ENCODE results near the gene PLXDC2. TPM values are rescaled to one million over a fixed set of nuclear protein-coding genes. Genes with fewer than 3 reads are reported as not detected.

PLXDC2 gene
- polyA plus RNA-seq, 1 experiment, result 0.47 TPM

DNA sequence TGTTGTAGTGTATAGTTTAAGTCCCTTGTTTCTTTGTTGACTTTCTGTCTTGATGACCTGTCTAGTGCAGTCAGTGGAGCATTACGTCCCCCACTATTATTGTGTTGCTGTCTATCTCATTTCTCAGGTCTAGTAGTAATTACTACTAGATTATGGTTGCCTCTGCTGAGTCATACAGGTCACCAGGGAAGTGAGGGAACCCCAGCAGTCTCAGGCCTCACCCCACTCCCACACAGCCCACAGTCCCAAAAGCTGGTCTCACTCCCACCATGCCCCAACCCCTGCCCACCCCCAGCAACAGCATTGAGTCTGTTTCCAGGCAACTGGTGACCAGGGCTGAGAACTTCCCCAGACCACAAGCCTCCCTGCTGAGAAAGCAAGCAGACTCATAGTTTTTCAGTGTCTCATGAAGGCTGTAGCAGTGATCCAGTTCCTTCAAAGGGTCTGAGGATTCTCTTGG lies 88.0 kb downstream of the PLXDC2 start:
- Histone ChIP-seq H3K27me3 (ENCODE audit: control insufficient read depth, insufficient read depth, low read length) (no peaks in the 10 kb centered on the region), H3K4me3 (ENCODE audit: low read depth, low read length) (no peak overlapping the region), H3K36me3 (ENCODE audit: control insufficient read depth, insufficient read depth, low read length) (no peaks in the 10 kb centered on the region)
- CTCF ChIA-PET, result no interaction called here
- POLR2A ChIA-PET, result no interaction called here
- DNase-seq (ENCODE audit: low read depth), result no peak
- TF ChIP-seq, protein P1, sequence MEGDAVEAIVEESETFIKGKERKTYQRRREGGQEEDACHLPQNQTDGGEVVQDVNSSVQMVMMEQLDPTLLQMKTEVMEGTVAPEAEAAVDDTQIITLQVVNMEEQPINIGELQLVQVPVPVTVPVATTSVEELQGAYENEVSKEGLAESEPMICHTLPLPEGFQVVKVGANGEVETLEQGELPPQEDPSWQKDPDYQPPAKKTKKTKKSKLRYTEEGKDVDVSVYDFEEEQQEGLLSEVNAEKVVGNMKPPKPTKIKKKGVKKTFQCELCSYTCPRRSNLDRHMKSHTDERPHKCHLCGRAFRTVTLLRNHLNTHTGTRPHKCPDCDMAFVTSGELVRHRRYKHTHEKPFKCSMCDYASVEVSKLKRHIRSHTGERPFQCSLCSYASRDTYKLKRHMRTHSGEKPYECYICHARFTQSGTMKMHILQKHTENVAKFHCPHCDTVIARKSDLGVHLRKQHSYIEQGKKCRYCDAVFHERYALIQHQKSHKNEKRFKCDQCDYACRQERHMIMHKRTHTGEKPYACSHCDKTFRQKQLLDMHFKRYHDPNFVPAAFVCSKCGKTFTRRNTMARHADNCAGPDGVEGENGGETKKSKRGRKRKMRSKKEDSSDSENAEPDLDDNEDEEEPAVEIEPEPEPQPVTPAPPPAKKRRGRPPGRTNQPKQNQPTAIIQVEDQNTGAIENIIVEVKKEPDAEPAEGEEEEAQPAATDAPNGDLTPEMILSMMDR (IDR thresholded peaks at IDR 0.05; ENCODE audit: insufficient read depth, low read depth, low read length), result no peak

DNA sequence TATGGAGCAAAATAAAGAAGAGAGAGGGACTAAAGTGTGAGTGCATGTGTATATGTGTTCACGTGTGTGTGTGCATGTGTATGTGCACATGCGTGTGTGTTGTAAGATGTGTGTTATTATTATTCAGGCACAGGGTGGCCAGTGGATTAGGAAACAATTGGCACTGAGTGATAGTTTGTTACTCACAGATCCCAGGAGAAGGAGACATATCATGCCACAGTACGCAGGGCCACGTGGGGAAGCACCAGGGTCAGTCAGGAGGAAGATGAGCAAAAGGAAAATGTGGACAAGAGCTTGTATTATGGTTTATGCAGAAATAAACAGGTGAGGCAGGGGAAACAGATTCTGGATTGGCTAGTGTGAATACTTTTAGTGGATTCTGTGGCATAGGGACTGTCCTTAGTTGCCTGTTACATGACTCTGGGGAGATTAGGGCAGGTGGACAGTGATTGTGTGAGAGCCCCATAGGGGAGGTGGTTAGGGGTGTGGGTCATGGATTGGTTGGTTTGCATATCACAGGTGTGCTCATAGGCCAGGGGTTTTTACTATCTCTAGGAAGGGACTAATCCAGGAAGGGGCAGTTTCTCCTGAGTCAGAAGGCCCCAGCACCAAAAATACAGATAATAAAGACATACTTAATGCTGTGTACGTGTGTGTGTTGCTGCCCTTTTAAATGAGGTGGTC lies 90.0 kb downstream of the PLXDC2 start:
- TF ChIP-seq, protein P1 (IDR thresholded peaks at IDR 0.05; ENCODE audit: insufficient read depth, low read depth, low read length), result no peak
- ChIA-PET CTCF (no interaction called here), POLR2A (no interaction called here)
- Histone ChIP-seq H3K27me3 (ENCODE audit: control insufficient read depth, insufficient read depth, low read length) (no peaks in the 10 kb centered on the region), H3K36me3 (ENCODE audit: control insufficient read depth, insufficient read depth, low read length) (no peaks in the 10 kb centered on the region), H3K4me3 (ENCODE audit: low read depth, low read length) (no peak overlapping the region)
- no peak for DNase-seq (ENCODE audit: low read depth)

DNA sequence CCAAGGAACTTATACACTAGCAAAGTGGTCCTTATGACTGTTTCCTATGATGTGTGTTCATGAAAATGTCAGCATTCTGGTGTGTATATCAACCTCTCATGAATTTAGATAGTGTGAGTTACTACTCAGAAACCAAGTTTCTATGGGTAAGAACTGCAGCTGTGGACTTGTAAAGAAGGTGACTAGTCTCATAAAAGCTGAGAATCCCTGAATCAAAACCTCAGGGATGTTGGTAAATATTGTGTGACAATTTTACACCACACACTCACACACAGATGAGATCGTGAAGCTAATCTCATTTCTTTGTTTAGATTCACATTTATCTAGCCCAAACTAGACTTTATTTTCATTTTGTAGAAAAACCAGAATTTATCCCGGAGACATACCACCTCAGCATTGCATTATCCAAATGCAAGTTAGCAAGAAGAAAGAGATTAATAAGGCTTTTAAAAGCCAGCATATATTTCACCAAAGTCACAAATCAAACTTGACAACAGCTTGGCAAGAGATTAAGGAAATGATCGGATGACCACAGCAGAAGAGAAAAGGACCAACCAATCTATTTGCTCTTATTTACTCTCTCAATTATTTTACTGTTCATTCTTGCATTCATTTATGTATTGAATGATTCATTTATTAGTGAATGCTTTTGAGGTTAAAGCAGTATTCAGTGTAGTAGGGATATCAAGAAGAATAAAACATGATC lies 92.9 kb downstream of the PLXDC2 start:
- ChIA-PET CTCF (no interaction called here), POLR2A (no interaction called here)
- DNase-seq (ENCODE audit: low read depth), result no peak
- Histone ChIP-seq H3K4me3 (ENCODE audit: low read depth, low read length) (no peak overlapping the region), H3K36me3 (ENCODE audit: control insufficient read depth, insufficient read depth, low read length) (no peaks in the 10 kb centered on the region), H3K27me3 (ENCODE audit: control insufficient read depth, insufficient read depth, low read length) (no peaks in the 10 kb centered on the region)
- TF ChIP-seq, protein P1 (IDR thresholded peaks at IDR 0.05; ENCODE audit: insufficient read depth, low read depth, low read length), result no peak

DNA sequence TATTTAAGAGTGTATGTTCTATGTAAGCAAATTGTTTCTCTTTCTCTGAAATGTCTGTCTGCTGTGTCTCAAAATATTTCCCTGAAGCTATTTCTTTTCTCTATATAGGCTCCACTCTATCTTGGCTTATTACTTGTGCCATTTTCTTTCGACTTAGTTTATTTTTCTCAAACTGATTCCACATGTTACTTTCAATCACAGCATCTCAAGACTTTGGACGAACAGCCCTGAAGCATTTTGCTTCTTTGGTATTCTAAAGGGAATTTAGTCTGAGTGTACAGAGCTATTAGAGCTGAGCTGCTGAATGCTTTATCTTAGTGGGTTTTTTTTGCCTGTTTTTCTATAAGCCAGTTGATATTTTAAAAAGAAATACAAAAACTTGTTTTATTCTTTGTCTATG lies 95.7 kb downstream of the PLXDC2 start:
- no peak for DNase-seq (ENCODE audit: low read depth)
- Histone ChIP-seq H3K4me3 (ENCODE audit: low read depth, low read length) (no peak overlapping the region), H3K36me3 (ENCODE audit: control insufficient read depth, insufficient read depth, low read length) (no peaks in the 10 kb centered on the region), H3K27me3 (ENCODE audit: control insufficient read depth, insufficient read depth, low read length) (no peaks in the 10 kb centered on the region)
- ChIA-PET POLR2A (no interaction called here), CTCF (interaction anchor here (0.9 kb wide), 1 partner anchor 29 kb away, joined by 3 read pairs; no protein-coding TSS in a partner anchor)
- TF ChIP-seq, protein P1 (IDR thresholded peaks at IDR 0.05; ENCODE audit: insufficient read depth, low read depth, low read length), result no peak

DNA sequence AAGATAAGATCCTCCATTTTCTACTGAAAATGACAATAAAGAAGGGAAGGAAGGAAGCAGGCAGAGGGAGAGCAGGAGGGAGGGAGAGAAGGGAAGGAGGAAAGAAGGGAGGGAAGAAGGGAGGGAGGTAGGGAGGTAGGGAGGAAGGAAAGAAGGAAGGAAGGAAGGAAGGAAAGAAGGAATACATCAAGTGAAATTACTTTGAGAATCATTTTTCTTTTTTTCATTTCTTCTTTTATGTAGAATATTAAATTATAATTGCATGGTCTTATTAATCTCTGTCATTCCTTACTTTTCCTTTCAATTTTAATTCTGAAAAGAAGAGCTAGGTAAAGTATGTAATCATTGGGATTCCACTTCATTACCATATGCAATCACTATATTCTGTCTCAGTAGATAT lies 97.8 kb downstream of the PLXDC2 start:
- no peaks in the 10 kb centered on the region for H3K27me3 ChIP-seq (ENCODE audit: control insufficient read depth, insufficient read depth, low read length)
- ChIA-PET POLR2A (no interaction called here), CTCF (no interaction called here)
- no peaks in the 10 kb centered on the region for H3K36me3 ChIP-seq (ENCODE audit: control insufficient read depth, insufficient read depth, low read length)
- DNase-seq (ENCODE audit: low read depth), result no peak
- H3K4me3 ChIP-seq (ENCODE audit: low read depth, low read length), result no peak overlapping the region
- TF ChIP-seq, protein P1 (IDR thresholded peaks at IDR 0.05; ENCODE audit: insufficient read depth, low read depth, low read length), result no peak

All from BJ (cell line).